ENCODE data around the gene POR.
A peak's percentile ranks its signal among the peaks of the same experiment; 100 is the strongest.
"Not testable (repeated sequence)": the region's sequence is repeated elsewhere in the genome, so short reads cannot be mapped to it uniquely, and the experiment has no call there.

POR gene

GRCh38 chr7:75906991-75907667 is 7.8 kb upstream of the POR start:
- ChIA-PET POLR2A (interaction anchor here (1.1 kb wide), 1 partner anchor 9 kb away, joined by 5 read pairs; no protein-coding TSS in a partner anchor), CTCF (no interaction called here)
- DNase-seq (ENCODE audit: low read depth, low spot score), result no peak
- no peak overlapping the region for H3K4me3 ChIP-seq (ENCODE audit: low read depth, low read length)
- no peak for TF ChIP-seq CTCF (IDR thresholded peaks at IDR 0.05; ENCODE audit: insufficient read depth, low read length, missing control alignments)

- DNase-seq (ENCODE audit: low read depth, low spot score); POLR2A ChIA-PET; H3K4me3 ChIP-seq (ENCODE audit: low read depth, low read length); CTCF ChIA-PET: not testable (repeated sequence)
These were observed 7.3 kb upstream of the POR start for GRCh38 chr7:75907668-75908039.

- no peak for TF ChIP-seq CTCF (IDR thresholded peaks at IDR 0.05; ENCODE audit: insufficient read depth, low read length, missing control alignments)
- ChIA-PET POLR2A (no interaction called here), CTCF (no interaction called here)
- no peak overlapping the region for H3K4me3 ChIP-seq (ENCODE audit: low read depth, low read length)
- DNase-seq (ENCODE audit: low read depth, low spot score), result no peak
These were observed 5.3 kb upstream of the POR start for GRCh38 chr7:75909521-75910132.

GRCh38 chr7:75911186-75911585 is 3.8 kb upstream of the POR start:
- DNase-seq (ENCODE audit: low read depth, low spot score); POLR2A ChIA-PET; H3K4me3 ChIP-seq (ENCODE audit: low read depth, low read length): not testable (repeated sequence)
- CTCF ChIA-PET, result interaction anchor here (1.1 kb wide), 1 partner anchor 21 kb away, joined by 3 read pairs; no protein-coding TSS in a partner anchor

GRCh38 chr7:75913437-75913836 is 1.5 kb upstream of the POR start:
- POLR2A ChIA-PET, result no interaction called here
- no peak for TF ChIP-seq CTCF (IDR thresholded peaks at IDR 0.05; ENCODE audit: insufficient read depth, low read length, missing control alignments)
- no peak overlapping the region for H3K4me3 ChIP-seq (ENCODE audit: low read depth, low read length)
- DNase-seq (ENCODE audit: low read depth, low spot score), result no peak
- CTCF ChIA-PET, result interaction anchor here (0.8 kb wide), 1 partner anchor 10 kb away, joined by 3 read pairs; no protein-coding TSS in a partner anchor

GRCh38 chr7:75914169-75914654 is 743 bp upstream of the POR start:
- no peak for TF ChIP-seq CTCF (IDR thresholded peaks at IDR 0.05; ENCODE audit: insufficient read depth, low read length, missing control alignments)
- ChIA-PET CTCF (interaction anchor here (0.8 to 4.0 kb wide), 3 partner anchors 11 to 49 kb away, joined by 3 to 12 read pairs (median 3); no protein-coding TSS in a partner anchor), POLR2A (interaction anchor here (1.0 to 2.1 kb wide), 6 partner anchors 9 to 47 kb away, joined by 3 to 10 read pairs (median 4); no protein-coding TSS in a partner anchor)
- H3K4me3 ChIP-seq (ENCODE audit: low read depth, low read length), result peak overlapping the region; percentile 90
- no peak for DNase-seq (ENCODE audit: low read depth, low spot score)

- peak overlapping the region; percentile 90 for H3K4me3 ChIP-seq (ENCODE audit: low read depth, low read length)
- no peak for TF ChIP-seq CTCF (IDR thresholded peaks at IDR 0.05; ENCODE audit: insufficient read depth, low read length, missing control alignments)
- POLR2A ChIA-PET, result interaction anchor here (0.6 to 2.1 kb wide), 7 partner anchors 9 to 277 kb away, joined by 3 to 10 read pairs (median 5); no protein-coding TSS in a partner anchor
- CTCF ChIA-PET, result interaction anchor here (0.7 to 4.0 kb wide), 5 partner anchors 11 to 105 kb away, joined by 3 to 12 read pairs (median 4); no protein-coding TSS in a partner anchor
- no peak for DNase-seq (ENCODE audit: low read depth, low spot score)
These were observed 631 bp downstream of the POR start for GRCh38 chr7:75915416-75916156.

Measured in AG04449 (cell line).